GM23248 (cell line): ENCODE results near the gene ATAD5. TPM values are rescaled to one million over a fixed set of nuclear protein-coding genes. Genes with fewer than 3 reads are reported as not detected.
A peak's percentile ranks its signal among the peaks of the same experiment; 100 is the strongest.

Experiments used
- DNase-seq: peaks from one replicate; pipeline ENCODE4 v3.0.0-alpha.2; 2015
- H2AFZ ChIP-seq: fragments of 200-600 bp; sonication (generic); 2 replicates; pipeline ENCODE4 v1.6.1; 2016; ENCODE audit warnings: antibody characterized with exemption
- H3F3A ChIP-seq: fragments of 200-600 bp; sonication (generic); 2 replicates; pipeline ENCODE4 v1.6.1; 2016; ENCODE audit warnings: mild to moderate bottlenecking, antibody characterized with exemption, mixed run types; ENCODE audit not compliant: insufficient read depth
- H3K27ac ChIP-seq: fragments of 200-600 bp; sonication (generic); 2 replicates; pipeline ENCODE4 v1.5.1; 2016; ENCODE audit warnings: mild to moderate bottlenecking
- H3K27me3 ChIP-seq: fragments of 200-600 bp; sonication (generic); replicated peaks from 2 replicates; pipeline ENCODE4 v1.6.1; 2016; ENCODE audit warnings: mild to moderate bottlenecking; ENCODE audit not compliant: insufficient read depth
- H3K36me3 ChIP-seq: fragments of 200-600 bp; sonication (generic); 2 replicates; pipeline ENCODE4 v1.6.1; 2016; ENCODE audit warnings: low read depth, mild to moderate bottlenecking
- H3K4me1 ChIP-seq: fragments of 200-600 bp; sonication (generic); 2 replicates; pipeline ENCODE4 v1.6.1; 2016; ENCODE audit warnings: mild to moderate bottlenecking; ENCODE audit not compliant: insufficient read depth
- H3K4me2 ChIP-seq: fragments of 200-600 bp; sonication (generic); one replicate; pipeline ENCODE4 v1.6.1; 2016; ENCODE audit warnings: mild to moderate bottlenecking; ENCODE audit not compliant: unreplicated experiment
- H3K4me3 ChIP-seq: fragments of 200-600 bp; sonication (generic); 2 replicates; pipeline ENCODE4 v1.5.1; 2016; ENCODE audit warnings: mild to moderate bottlenecking
- H3K79me2 ChIP-seq: fragments of 200-600 bp; sonication (generic); 2 replicates; pipeline ENCODE4 v1.6.1; 2016; ENCODE audit warnings: mild to moderate bottlenecking; ENCODE audit not compliant: insufficient read depth
- H3K9ac ChIP-seq: fragments of 200-600 bp; sonication (generic); 2 replicates; pipeline ENCODE4 v1.6.1; 2016; ENCODE audit warnings: mild to moderate bottlenecking
- H3K9me2 ChIP-seq: fragments of 200-600 bp; sonication (generic); 2 replicates; pipeline ENCODE4 v1.6.1; 2016; ENCODE audit warnings: mixed run types, mild to moderate bottlenecking, moderate library complexity; ENCODE audit not compliant: insufficient read depth
- H3K9me3 ChIP-seq: fragments of 200-600 bp; sonication (generic); one replicate; pipeline ENCODE4 v1.6.1; 2017; ENCODE audit warnings: low read depth
- H4K20me1 ChIP-seq: fragments of 200-600 bp; sonication (generic); 2 replicates; pipeline ENCODE4 v1.6.0; 2016; ENCODE audit not compliant: insufficient read depth
- EZH2 ChIP-seq: fragments of 200-600 bp; sonication (generic); IDR thresholded peaks from 2 replicates; pipeline ENCODE4 v1.6.1; 2018; ENCODE audit warnings: antibody characterized with exemption, mild to moderate bottlenecking; ENCODE audit not compliant: insufficient read depth, poor library complexity, severe bottlenecking
- EZH2phosphoT487 ChIP-seq: fragments of 200-600 bp; sonication (generic); IDR thresholded peaks from 2 replicates; pipeline ENCODE4 v1.6.1; 2018; ENCODE audit warnings: antibody characterized with exemption, moderate library complexity, mild to moderate bottlenecking, low read depth; ENCODE audit not compliant: insufficient read depth
- WGBS, 2 experiments: methylation state at CpG; one replicate each; pipeline ENCODE4 v1.1.6; 2015 to 2017; ENCODE audit warnings: low lambda C conversion rate in 2 of 2, low coverage in 1 of 2; ENCODE audit errors: missing lambda C conversion rate in 2 of 2; 5-methylcytosine and 5-hydroxymethylcytosine counted together
- in situ Hi-C: fragments of 300-500 bp; cut with MboI; formaldehyde crosslinking; loops from 2 replicates; pipeline ENCODE4 v1.15.0; 2020
- polyA plus RNA-seq: library from polyadenylated mRNA; unstranded; fragments of >200 nt; fragmentation: Nextera tagmentation; extraction: Ambion mirVana; gene quantifications from 2 replicates; pipeline ENCODE4 v1.2.1, GENCODE V29; 2016
- total RNA-seq: library from RNA; depleted of rRNA; stranded (reverse); fragments of >200 nt; shearing (Covaris generic); gene quantifications from 2 replicates; pipeline ENCODE4 v1.2.3, GENCODE V29; 2014

Gene ATAD5
- total and polyA plus RNA-seq, 2 experiments from 2014 or later, result 1.1 to 1.8 TPM

GRCh38 chr17:30805944-30806456, 25.8 kb upstream of the ATAD5 start:
- Histone ChIP-seq H3K36me3 (peaks cover 23% of the 10 kb centered on the region; the same call in 1 of the 2 replicates), H3K4me1 (no peaks in the 10 kb centered on the region), H3K4me3 (no peak overlapping the region), H3K27me3 (no peaks in the 10 kb centered on the region), H3K27ac (no peak overlapping the region), H4K20me1 (no peaks in the 10 kb centered on the region), H3K9me2 (no peaks in the 10 kb centered on the region), H3K9ac (no peak overlapping the region), H3K4me2 (no peak overlapping the region), H3K9me3 (no peaks in the 10 kb centered on the region), H3F3A (no peaks in the 10 kb centered on the region), H2AFZ (no peak overlapping the region), H3K79me2 (peaks cover 70% of the 10 kb centered on the region)
- DNase-seq, result peak; percentile 28
- WGBS, 2 experiments, result 63 to 69% methylated on average over 2 of the region's 2 CpGs
- in situ Hi-C loops, result no loop called here
- TF ChIP-seq EZH2phosphoT487 (no peak), EZH2 (no peak)

GRCh38 chr17:30807896-30808295, 23.9 kb upstream of the ATAD5 start:
- Histone ChIP-seq H3F3A (peaks cover 5% of the 10 kb centered on the region; the same call in 1 of the 2 replicates), H3K4me1 (peaks cover 10% of the 10 kb centered on the region), H2AFZ (no peak overlapping the region), H3K9ac (no peak overlapping the region), H3K79me2 (peaks cover 75% of the 10 kb centered on the region), H4K20me1 (no peaks in the 10 kb centered on the region), H3K27me3 (no peaks in the 10 kb centered on the region), H3K36me3 (0 out of 2 replicates have a peak, but pooled peaks cover 13% of the 10 kb centered on the region), H3K4me3 (no peak overlapping the region), H3K4me2 (no peak overlapping the region), H3K9me3 (no peaks in the 10 kb centered on the region), H3K9me2 (no peaks in the 10 kb centered on the region), H3K27ac (no peak overlapping the region)
- TF ChIP-seq EZH2 (no peak), EZH2phosphoT487 (no peak)
- WGBS, 2 experiments, result 24% methylated on average over 1 of the region's 1 CpG
- in situ Hi-C loops, result no loop called here
- DNase-seq, result no peak

DNA sequence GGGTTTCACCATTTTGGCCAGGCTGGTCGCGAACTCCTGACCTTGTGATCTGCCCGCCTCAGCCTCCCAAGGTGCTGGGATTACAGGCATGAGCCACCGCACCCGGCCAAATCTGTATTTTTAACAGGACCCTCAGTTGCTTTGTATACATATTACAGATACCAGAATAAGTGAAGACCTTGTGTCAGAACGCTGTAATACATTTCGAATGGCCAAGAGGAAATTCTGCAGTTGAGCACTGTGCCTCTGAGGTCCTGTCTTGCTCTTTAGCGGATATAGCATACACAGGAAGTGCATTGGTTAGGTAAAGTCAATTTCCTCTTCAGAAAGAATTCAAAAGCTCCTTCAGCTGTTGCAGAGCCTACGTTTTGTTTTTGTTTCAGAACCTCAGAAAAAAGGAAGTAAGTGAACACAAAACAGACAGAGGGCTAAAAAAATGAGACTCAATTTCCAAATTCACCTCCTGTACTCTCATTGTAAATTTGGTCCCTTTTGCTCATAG, 22.9 kb upstream of the ATAD5 start:
- Histone ChIP-seq H3K79me2 (peaks cover 85% of the 10 kb centered on the region), H3K27ac (no peak overlapping the region), H3K9me2 (no peaks in the 10 kb centered on the region), H3K4me2 (no peak overlapping the region), H3F3A (peaks cover 11% of the 10 kb centered on the region; the same call in 1 of the 2 replicates), H3K4me3 (no peak overlapping the region), H3K36me3 (0 out of 2 replicates have a peak, but pooled peaks cover 7% of the 10 kb centered on the region), H4K20me1 (no peaks in the 10 kb centered on the region), H3K9me3 (no peaks in the 10 kb centered on the region), H3K27me3 (no peaks in the 10 kb centered on the region), H2AFZ (no peak overlapping the region), H3K4me1 (peaks cover 14% of the 10 kb centered on the region), H3K9ac (no peak overlapping the region)
- no peak for DNase-seq
- in situ Hi-C loops, result no loop called here
- no peak for TF ChIP-seq EZH2
- 90 to 96% methylated on average over 9 of the region's 9 CpGs for WGBS, 2 experiments

DNA sequence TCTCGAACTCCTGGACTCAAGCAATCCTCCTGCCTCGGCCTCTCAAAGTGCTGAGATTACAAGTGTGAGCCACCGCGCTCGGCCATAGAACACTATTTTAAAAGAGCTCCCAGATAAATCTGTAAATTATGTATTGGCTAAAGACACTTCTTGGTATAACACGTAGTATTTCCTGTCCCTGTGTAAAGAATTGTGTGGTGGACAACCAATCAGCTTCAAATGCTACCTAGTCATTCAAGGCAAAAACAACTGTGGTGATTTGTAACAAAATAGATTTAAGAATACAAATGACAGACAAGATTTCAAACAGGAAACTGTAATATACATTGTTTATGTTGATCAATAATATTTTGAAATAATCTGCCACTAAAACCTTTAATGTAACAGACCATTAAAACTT, 21.9 kb upstream of the ATAD5 start:
- Histone ChIP-seq H3K9me2 (no peaks in the 10 kb centered on the region), H3K27me3 (no peaks in the 10 kb centered on the region), H3K79me2 (peaks cover 87% of the 10 kb centered on the region), H3F3A (peaks cover 11% of the 10 kb centered on the region; the same call in 1 of the 2 replicates), H3K4me1 (peaks cover 14% of the 10 kb centered on the region), H3K27ac (no peak overlapping the region), H2AFZ (no peak overlapping the region), H4K20me1 (no peaks in the 10 kb centered on the region), H3K9ac (no peak overlapping the region), H3K4me3 (no peak overlapping the region), H3K36me3 (0 out of 2 replicates have a peak, but pooled peaks cover 7% of the 10 kb centered on the region), H3K9me3 (no peaks in the 10 kb centered on the region), H3K4me2 (no peak overlapping the region)
- no peak for DNase-seq
- no peak for TF ChIP-seq EZH2
- no peak for TF ChIP-seq EZH2phosphoT487
- in situ Hi-C loops, result no loop called here
- 92 to 96% methylated on average over 6 of the region's 6 CpGs for WGBS, 2 experiments
